Hepatocyte (in vitro differentiated cells): ENCODE measurements around the gene DPYD.

Experiments used
- CTCF ChIP-seq: fragments of 200-600 bp; sonication (generic); IDR thresholded peaks from 2 replicates; pipeline ENCODE4 v1.5.1; 2016; ENCODE audit warnings: antibody characterized with exemption, mild to moderate bottlenecking; ENCODE audit not compliant: poor library complexity
- EZH2phosphoT487 ChIP-seq: fragments of 200-600 bp; sonication (generic); IDR thresholded peaks from one replicate; pipeline ENCODE4 v1.6.1; 2018; ENCODE audit warnings: antibody characterized with exemption, mild to moderate bottlenecking, low read depth, moderate library complexity; ENCODE audit not compliant: unreplicated experiment, severe bottlenecking

DNA sequence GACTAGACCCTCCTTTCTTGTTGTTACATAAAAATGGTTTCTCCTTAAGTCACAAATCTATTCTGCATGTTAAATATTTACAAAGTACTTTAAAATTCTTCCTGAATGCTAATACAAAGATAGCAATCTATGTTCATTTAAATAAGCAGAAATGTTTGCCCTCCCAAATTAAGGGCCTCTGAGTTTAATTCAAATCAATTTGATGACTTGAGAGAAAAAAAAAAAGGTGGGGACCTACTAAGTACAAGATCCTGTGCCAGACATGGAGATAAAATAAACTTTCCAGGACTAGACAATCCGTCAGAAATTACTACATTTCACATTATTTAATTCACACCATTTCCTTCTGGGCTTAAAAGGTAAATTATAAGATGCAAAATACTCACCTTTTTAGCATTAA, 548.3 kb downstream of the DPYD start:
- TF ChIP-seq CTCF (no peak), EZH2phosphoT487 (no peak)
